ENCODE results near the gene SPDYE17. TPM values are rescaled to one million over a fixed set of nuclear protein-coding genes. Genes with fewer than 3 reads are reported as not detected.
"Not testable (repeated sequence)": the region's sequence is repeated elsewhere in the genome, so short reads cannot be mapped to it uniquely, and the experiment has no call there.

Gene SPDYE17, protein sequence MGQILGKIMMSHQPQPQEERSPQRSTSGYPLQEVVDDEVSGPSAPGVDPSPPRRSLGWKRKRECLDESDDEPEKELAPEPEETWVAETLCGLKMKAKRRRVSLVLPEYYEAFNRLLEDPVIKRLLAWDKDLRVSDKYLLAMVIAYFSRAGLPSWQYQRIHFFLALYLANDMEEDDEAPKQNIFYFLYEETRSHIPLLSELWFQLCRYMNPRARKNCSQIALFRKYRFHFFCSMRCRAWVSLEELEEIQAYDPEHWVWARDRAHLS
- polyA plus RNA-seq, result not detected

DNA sequence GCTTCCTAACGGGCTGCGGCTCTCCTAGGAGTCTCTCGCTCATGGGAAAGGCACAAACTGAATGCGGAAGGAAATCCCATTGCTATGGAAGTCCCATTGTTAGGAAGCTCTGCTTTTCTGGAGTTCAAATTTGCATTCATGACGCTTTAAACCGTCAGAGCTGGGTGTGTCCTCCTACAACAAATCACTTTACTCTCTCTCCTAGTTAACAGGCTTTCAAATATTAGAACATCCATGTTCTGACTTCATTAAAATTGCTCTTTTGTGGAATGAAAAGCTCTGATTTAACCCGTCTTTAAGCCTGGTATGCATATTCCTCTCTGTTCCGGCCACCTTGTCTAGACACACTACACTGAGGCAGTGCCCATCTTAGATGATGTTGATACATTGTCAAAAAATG is at the start of gene SPDYE17:
Gene SPDYE17 (minus strand): TSS at position 101 of the 400 bp plus-strand sequence. CDS start 1,791 bp downstream, outside the sequence.
- not testable (repeated sequence) for H3K36me3 Mint-ChIP-seq; H3K27ac Mint-ChIP-seq; H3K4me1 Mint-ChIP-seq; H3K4me3 Mint-ChIP-seq; H3K9me3 Mint-ChIP-seq; DNase-seq; H3K27me3 Mint-ChIP-seq (ENCODE audit: low read depth in 3 of 3)

DNA sequence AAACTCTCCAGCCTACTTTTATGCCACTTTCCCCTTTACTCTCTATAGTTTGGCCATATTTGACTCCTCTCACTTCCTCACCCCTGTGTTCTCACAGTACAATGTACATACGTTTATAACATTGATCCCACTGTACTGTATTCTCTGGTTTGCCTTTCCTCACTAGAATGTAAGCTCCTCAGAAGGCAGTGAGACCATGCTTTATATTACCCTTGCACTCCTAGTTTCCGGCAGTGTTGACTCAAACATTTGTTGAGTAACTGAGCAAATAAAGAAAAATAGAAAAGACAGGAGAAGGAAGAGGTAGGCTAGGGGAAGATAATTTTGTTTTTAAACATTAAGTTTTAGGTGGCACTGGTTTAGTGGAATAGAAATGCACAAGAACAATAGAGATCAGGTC is 48.1 kb upstream of the SPDYE17 start:
- not testable (repeated sequence) for H3K4me1 Mint-ChIP-seq; H3K4me3 Mint-ChIP-seq; H3K36me3 Mint-ChIP-seq; H3K9me3 Mint-ChIP-seq; DNase-seq; H3K27me3 Mint-ChIP-seq (ENCODE audit: low read depth in 3 of 3)
- peak overlapping the region in 2 of 6 donors; percentile 18 to 35 for H3K27ac Mint-ChIP-seq

DNA sequence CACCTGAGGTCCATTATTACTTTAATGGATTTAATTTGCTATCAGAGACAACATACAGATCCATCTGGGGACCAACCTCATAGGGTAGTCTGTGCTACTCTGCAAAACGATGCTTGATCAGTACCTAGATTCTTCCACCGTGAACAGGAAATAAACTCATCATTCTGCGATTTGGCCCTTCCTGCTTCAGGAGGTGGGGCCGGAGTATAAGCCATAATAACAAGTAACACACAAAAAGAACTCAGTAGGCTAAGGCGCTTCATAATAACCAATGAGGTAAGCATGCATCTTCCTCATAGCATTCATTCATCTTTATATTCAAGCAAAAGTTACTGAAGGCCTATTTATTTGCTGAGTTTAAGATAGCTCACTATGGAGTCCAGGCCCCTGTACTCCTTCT is 47.5 kb upstream of the SPDYE17 start:
- not testable (repeated sequence) for H3K4me3 Mint-ChIP-seq, H3K27ac Mint-ChIP-seq, H3K4me1 Mint-ChIP-seq

DNA sequence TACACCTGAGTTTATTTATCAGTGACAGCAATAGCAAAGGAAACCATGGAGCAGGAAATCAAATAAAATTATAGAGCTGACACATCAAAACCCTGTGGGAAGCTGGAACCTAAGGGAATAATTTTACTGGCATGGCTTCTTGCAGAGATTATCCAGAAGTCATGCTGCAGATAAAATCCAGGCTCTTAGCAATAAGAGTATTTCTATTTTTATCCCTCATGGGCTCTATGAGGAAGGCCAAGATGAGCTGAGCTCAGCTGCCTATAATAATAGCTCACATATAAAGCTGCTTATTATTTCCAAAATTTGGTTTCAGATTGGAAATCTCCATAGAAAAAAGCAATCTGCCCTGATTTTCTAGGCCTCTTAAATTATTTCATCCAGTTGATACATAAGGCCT is 47.0 kb upstream of the SPDYE17 start:
- H3K27ac Mint-ChIP-seq; DNase-seq; H3K9me3 Mint-ChIP-seq; H3K27me3 Mint-ChIP-seq (ENCODE audit: low read depth in 3 of 3); H3K4me3 Mint-ChIP-seq; H3K4me1 Mint-ChIP-seq: not testable (repeated sequence)
- peaks cover 8 to 15% (median 13%) of the 10 kb centered on the region in 3 donors for H3K36me3 Mint-ChIP-seq

More for the DNA sequence above, 47.5 kb upstream of the SPDYE17 start:
- not testable (repeated sequence) for H3K9me3 Mint-ChIP-seq; DNase-seq; H3K27me3 Mint-ChIP-seq (ENCODE audit: low read depth in 3 of 3)
- peaks cover 3 to 12% (median 10%) of the 10 kb centered on the region in 3 donors for H3K36me3 Mint-ChIP-seq

DNA sequence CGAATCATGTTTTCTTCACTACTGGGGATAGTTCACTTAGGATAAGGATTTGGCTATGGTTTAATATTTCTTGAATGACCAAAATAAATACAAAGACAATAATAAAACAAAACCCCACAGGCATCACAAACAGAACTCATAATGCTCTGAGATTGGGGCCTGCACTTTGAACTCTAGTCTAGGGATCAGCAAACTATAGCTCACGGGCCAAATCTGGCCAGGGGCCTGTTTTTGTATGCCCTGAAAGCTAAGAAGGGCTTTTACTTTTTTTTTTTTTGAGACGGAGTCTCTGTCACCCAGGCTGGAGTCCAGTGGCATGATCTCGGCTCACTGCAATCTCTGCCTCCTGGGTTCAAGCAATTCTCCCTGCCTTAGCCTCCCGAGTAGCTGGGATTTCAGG is 44.9 kb upstream of the SPDYE17 start:
- not testable (repeated sequence) for H3K4me1 Mint-ChIP-seq; H3K4me3 Mint-ChIP-seq; H3K27me3 Mint-ChIP-seq (ENCODE audit: low read depth in 3 of 3); H3K27ac Mint-ChIP-seq; DNase-seq; H3K9me3 Mint-ChIP-seq
- peaks cover 9 to 15% (median 12%) of the 10 kb centered on the region in 3 donors for H3K36me3 Mint-ChIP-seq

DNA sequence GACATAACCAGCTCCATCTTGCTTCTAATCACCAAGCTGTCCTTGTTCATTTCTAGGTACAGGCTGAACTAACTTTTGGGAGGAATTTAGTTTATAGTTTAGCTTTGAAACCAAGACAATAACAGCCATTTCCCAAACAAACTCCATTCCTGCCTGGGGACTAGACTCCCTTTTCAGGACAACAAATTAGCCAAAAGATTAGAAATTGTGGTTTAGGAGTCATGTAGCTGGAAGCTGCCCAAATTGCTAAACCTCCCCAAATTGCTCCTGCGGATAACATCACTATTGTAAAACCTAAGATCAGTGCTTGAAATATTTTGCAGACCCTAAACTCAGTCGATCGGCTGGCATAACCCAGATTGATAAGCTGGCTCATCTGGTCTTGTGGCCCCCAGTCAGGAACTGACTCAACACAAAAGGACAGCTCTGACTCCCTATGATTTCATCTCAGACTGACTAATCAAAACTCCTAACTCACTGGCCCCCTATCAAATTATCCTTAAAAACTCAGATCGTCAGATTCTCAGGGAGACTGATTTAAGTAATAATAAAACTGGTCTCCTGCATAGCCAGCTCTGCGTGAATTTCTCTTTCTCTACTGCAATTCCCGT is 42.7 kb upstream of the SPDYE17 start:
- not testable (repeated sequence) for H3K4me1 Mint-ChIP-seq; H3K9me3 Mint-ChIP-seq; H3K27me3 Mint-ChIP-seq (ENCODE audit: low read depth in 3 of 3); H3K27ac Mint-ChIP-seq; H3K4me3 Mint-ChIP-seq; DNase-seq
- H3K36me3 Mint-ChIP-seq, result peaks cover 9 to 29% (median 27%) of the 10 kb centered on the region in 3 donors

DNA sequence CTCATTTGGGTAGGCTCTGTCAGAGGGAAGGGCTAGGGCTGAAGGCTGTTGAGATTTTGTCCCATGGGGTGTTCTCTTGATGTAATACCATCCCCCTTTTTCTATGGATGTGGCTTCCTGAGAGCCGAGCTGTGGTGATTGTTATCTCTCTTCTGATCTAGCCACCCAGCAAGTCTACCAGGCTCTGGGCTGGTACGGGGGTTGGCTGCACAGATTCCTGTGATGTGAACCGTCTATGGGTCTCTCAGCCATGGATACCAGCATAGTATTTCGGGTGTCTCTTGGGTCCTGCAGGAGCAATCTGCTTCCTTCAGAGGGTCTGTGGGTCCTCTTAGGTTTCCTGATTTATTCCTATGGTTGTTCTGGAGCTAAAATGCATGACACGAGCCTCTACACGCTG is 38.9 kb upstream of the SPDYE17 start:
- H3K27ac Mint-ChIP-seq; H3K27me3 Mint-ChIP-seq (ENCODE audit: low read depth in 3 of 3); H3K9me3 Mint-ChIP-seq; DNase-seq; H3K4me3 Mint-ChIP-seq: not testable (repeated sequence)
- peaks cover 9 to 32% (median 28%) of the 10 kb centered on the region in 3 donors for H3K36me3 Mint-ChIP-seq
- H3K4me1 Mint-ChIP-seq, result peaks cover 2 to 16% of the 10 kb centered on the region in 2 donors

DNA sequence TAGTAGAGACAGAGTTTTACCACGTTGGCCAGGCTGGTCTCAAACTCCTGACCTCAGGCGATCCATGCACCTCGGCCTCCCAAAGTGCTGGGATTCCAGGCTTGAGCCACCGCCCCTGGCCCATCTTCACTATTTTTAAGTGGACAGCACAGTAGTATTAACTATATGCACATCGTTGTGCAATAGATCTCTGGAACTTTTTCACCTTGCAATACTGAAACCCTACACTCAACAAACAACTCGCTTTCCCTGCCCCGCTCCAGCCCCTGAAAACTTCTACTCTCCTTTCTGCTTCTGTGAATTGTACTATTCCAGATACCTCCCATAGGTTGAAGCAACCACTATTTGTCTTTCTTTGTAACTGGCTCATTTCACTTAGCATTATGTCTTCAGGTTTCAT is 33.7 kb upstream of the SPDYE17 start:
- H3K27me3 Mint-ChIP-seq (ENCODE audit: low read depth in 3 of 3); H3K9me3 Mint-ChIP-seq; H3K4me1 Mint-ChIP-seq; DNase-seq; H3K4me3 Mint-ChIP-seq: not testable (repeated sequence)
- Mint-ChIP-seq H3K36me3 (peaks cover 0 to 14% (median 12%) of the 10 kb centered on the region in 3 donors), H3K27ac (peak overlapping the region in 2 of 6 donors; percentile 49 to 54)

DNA sequence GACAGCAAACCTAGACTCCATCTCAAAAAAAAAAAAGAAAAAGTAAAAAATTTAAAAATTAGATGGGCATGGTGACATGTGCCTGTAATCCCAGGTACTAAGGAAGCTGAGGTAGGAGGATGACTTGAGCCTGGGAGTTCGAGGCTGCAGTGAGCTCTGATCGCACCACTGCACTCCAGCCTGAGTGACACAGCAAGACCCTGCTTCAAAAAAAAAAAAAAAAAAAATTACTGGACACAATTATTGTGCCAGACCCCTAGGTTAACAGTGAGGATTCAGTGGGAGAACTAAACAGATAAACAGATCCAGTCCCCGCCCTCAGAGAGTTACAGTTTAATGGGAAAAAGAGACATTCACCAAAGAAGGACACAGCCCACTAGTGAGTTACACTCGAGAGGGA is 31.6 kb upstream of the SPDYE17 start:
- not testable (repeated sequence) for DNase-seq; H3K4me1 Mint-ChIP-seq; H3K27ac Mint-ChIP-seq; H3K27me3 Mint-ChIP-seq (ENCODE audit: low read depth in 3 of 3); H3K4me3 Mint-ChIP-seq; H3K9me3 Mint-ChIP-seq; H3K36me3 Mint-ChIP-seq

DNA sequence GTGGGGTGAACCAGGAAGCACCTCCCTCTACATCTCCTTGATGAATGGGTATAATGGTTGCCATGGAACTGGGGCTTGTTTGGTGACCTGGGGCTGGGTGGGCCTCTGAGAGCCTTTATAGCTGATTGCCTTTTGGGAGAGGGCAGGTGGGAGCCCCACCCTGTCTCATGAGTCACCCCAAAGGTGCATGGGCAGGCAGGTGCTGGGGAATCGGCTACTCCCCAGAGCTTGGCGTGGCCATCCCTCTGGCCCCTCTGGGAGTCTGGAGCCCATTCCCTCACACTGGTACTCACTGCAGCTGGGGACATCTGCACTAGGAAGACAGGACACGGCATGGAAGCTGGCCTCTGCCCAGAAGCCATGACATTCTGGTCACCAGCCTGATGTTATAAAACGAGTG is 30.4 kb upstream of the SPDYE17 start, which contains the start of gene SPDYE18:
Gene SPDYE18 (minus strand): TSS at position 2 of the 400 bp plus-strand sequence. CDS start 2,046 bp downstream, outside the sequence.
- H3K27me3 Mint-ChIP-seq (ENCODE audit: low read depth in 3 of 3); H3K4me3 Mint-ChIP-seq; H3K36me3 Mint-ChIP-seq; DNase-seq; H3K27ac Mint-ChIP-seq; H3K9me3 Mint-ChIP-seq; H3K4me1 Mint-ChIP-seq: not testable (repeated sequence)

DNA sequence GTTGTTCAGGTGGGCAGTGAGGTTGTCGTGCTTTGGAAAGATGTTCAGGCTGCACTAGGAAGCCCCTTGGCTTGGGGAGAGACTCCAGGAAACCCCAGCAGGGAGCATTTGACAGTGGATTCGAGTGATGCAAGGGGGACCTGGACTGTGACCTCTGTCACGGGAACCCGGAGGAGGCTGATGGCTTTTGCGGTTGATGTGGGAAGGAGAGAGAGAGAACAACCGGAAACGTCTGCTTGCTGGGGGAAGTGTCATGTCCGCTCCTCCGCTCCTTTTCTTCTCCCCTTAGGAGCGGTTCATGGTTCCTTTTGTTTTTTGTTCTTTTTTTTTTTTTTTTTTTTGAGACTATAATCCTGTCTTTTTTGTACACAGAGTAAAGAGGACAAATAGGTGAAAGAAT is 5.8 kb downstream of the SPDYE17 start:
- H3K4me1 Mint-ChIP-seq, H3K36me3 Mint-ChIP-seq, H3K4me3 Mint-ChIP-seq: not testable (repeated sequence)

DNA sequence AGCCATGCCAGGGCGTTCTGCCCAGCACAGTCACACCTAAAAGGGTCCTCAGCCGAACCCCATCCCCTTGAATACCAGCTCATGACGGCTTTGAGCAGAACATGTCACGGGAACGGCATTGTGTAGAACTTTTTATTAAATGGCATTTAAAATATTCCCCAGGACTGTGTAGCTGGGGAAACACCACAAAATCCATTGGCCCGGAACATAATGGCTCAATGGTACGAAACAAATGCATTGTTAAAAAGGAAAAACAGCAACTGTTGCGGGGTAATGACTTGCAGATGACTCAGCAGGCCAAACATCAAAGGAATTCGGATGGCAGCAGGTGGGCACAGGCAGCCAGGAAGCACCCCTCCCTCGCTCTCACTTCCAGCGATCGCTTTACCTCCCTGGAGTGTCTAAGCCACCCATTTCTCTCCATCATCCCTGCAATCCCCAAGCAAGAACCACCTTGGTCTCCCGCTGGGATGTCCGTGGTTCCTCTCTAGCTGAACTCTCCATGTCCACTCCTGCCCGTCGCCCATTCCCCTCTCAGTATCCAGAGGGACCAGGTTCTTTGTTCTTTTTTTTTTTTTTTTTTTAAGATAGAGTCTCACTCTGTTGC is 22.0 kb downstream of the SPDYE17 start:
- H3K27ac Mint-ChIP-seq; H3K27me3 Mint-ChIP-seq (ENCODE audit: low read depth in 3 of 3); DNase-seq; H3K36me3 Mint-ChIP-seq; H3K9me3 Mint-ChIP-seq; H3K4me3 Mint-ChIP-seq; H3K4me1 Mint-ChIP-seq: not testable (repeated sequence)

More for the DNA sequence above, 5.8 kb downstream of the SPDYE17 start:
- DNase-seq, result peak in 1 of 3 donors; percentile 5
- H3K27ac Mint-ChIP-seq; H3K27me3 Mint-ChIP-seq (ENCODE audit: low read depth in 3 of 3); H3K9me3 Mint-ChIP-seq: not testable (repeated sequence)

DNA sequence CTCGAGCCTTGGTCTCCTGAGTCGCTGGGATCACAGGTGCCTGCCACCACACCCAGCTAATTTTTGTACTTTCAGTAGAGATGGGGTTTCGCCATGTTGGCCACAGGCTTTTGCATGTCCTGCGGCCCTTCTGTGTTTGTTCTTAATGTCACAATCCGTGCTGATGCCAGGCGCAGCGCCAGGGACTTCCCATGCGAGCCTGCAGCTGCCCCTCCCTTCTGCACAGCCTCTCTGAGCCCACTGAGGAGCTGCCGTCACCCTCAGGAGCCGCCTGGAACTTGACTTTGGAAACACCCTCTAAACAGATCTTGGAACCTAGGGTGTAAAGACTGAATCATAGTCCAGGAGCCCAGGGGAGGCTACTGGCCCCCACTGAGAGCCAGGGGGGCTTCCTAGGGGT is 24.2 kb downstream of the SPDYE17 start:
- H3K4me1 Mint-ChIP-seq; H3K4me3 Mint-ChIP-seq; DNase-seq; H3K27ac Mint-ChIP-seq; H3K9me3 Mint-ChIP-seq; H3K36me3 Mint-ChIP-seq; H3K27me3 Mint-ChIP-seq (ENCODE audit: low read depth in 3 of 3): not testable (repeated sequence)

DNA sequence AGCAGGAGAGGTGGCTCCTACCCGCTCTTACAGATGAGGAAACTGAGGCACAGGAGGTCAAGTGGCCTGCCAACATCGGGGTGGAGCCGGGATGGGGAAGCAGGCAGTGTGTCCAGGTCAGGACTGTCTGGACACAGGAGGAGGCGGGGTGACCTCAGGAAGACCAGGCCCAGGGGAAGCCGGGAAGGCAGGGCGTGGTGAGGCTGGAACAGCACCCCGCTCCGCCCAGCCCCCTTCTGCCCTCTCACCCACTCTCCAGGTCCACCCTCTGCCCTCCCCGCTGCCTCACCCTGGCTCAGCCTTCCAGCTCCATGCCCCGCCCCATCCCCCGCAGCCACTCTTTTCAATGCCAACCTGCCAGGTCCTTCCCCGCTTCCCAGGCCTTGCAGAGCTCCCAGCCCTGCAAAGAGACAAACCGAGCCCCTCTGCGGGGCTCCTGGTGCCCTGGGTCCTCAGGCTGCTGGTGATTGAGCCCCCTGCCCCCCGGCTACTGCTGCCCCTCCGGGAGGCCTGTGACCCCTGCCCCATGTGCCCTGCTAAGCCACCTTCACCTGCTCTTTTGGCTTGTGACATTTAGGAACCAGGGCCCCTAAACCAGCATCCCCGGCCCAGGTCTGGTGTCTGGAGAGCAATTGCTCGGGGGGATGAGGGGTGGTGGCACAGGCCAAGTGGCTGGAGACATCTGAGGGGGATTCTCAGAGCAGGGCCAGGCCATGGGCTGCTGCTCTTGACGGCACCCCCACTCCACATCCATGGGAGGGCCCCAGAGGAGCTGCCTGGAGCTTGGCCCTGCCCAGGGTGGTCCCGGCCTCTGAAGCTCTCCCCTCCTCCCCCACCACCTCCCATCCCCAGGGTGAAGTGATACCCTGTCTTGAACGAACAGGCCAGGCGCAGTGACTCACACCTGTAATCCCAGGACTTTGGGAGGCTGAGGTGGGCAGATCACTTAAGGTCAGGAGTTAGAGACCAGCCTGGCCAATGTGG is 25.7 kb downstream of the SPDYE17 start:
- H3K36me3 Mint-ChIP-seq; DNase-seq; H3K27me3 Mint-ChIP-seq (ENCODE audit: low read depth in 3 of 3): not testable (repeated sequence)

More for the DNA sequence above, 25.7 kb downstream of the SPDYE17 start:
- not testable (repeated sequence) for H3K9me3 Mint-ChIP-seq, H3K4me3 Mint-ChIP-seq, H3K27ac Mint-ChIP-seq, H3K4me1 Mint-ChIP-seq
